HepG2 (cell line): ENCODE measurements around the gene NFE2. TPM values are rescaled to one million over a fixed set of nuclear protein-coding genes. Genes with fewer than 3 reads are reported as not detected.
A peak's percentile ranks its signal among the peaks of the same experiment; 100 is the strongest.

Experiments
- ARID5B ChIP-seq: IDR thresholded peaks from 2 replicates; pipeline ENCODE4 v1.4.0; 2020; ENCODE audit warnings: mild to moderate bottlenecking, missing genetic modification reagents
- ASH2L ChIP-seq: fragments of 300-600, 200-600 bp; sonication (generic); IDR thresholded peaks from 2 replicates; pipeline ENCODE4 v1.7.0; 2017; ENCODE audit warnings: low read depth, mild to moderate bottlenecking, moderate library complexity, mixed read lengths, low read length; ENCODE audit not compliant: insufficient read length
- BCL6 ChIP-seq: IDR thresholded peaks from 2 replicates; pipeline ENCODE4 v1.6.1; 2016; ENCODE audit warnings: missing genetic modification reagents, missing compliant biosample characterization
- ESRRA ChIP-seq: sonication (generic); formaldehyde crosslinking; IDR thresholded peaks from 2 replicates; pipeline ENCODE4 v1.5.1; 2020; ENCODE audit warnings: mild to moderate bottlenecking, low read depth, missing genetic modification reagents
- IRF2 ChIP-seq: IDR thresholded peaks from 2 replicates; pipeline ENCODE4 v1.6.1; 2018; ENCODE audit warnings: missing genetic modification reagents, missing compliant biosample characterization
- JDP2 ChIP-seq: sonication (generic); formaldehyde crosslinking; IDR thresholded peaks from 2 replicates; pipeline ENCODE4 v1.8.1; 2022; ENCODE audit warnings: missing genetic modification reagents, borderline replicate concordance
- POLR2G ChIP-seq: fragments of 200-400 bp; formaldehyde crosslinking; IDR thresholded peaks from 2 replicates; pipeline ENCODE4 v1.6.1; 2018; ENCODE audit warnings: mild to moderate bottlenecking, low read depth, low read length, moderate library complexity
- RBM22 ChIP-seq: fragments of 200-400 bp; formaldehyde crosslinking; optimal IDR thresholded peaks from 2 replicates; pipeline ENCODE3; 2017; ENCODE audit warnings: mild to moderate bottlenecking, low read length, moderate library complexity
- TBL1XR1 ChIP-seq: fragments of 150-350 bp; IDR thresholded peaks from 2 replicates; pipeline ENCODE4 v1.6.1; 2014; ENCODE audit warnings: borderline replicate concordance, low read length; ENCODE audit not compliant: partially characterized antibody
- TCF12 ChIP-seq, 2 experiments: fragments of 450-650 bp in 1 of 2; sonication (generic) in 1 of 2; formaldehyde crosslinking in 1 of 2; IDR thresholded peaks; 2 replicates each; pipeline versions ENCODE4 v1.6.1 to v1.8.0; 2017 to 2022; ENCODE audit warnings: antibody characterized with exemption in 1 of 2, mild to moderate bottlenecking in 1 of 2, missing genetic modification reagents in 1 of 2, moderate library complexity in 1 of 2
- THYN1 ChIP-seq: sonication (generic); formaldehyde crosslinking; IDR thresholded peaks from 2 replicates; pipeline ENCODE4 v1.8.1; 2023; ENCODE audit warnings: low read depth, mild to moderate bottlenecking, moderate library complexity, missing genetic modification reagents, borderline replicate concordance
- YEATS2 ChIP-seq: sonication (generic); formaldehyde crosslinking; IDR thresholded peaks from 2 replicates; pipeline ENCODE4 v1.4.0; 2020; ENCODE audit warnings: missing genetic modification reagents, borderline replicate concordance
- ZBTB8A ChIP-seq: sonication (generic); formaldehyde crosslinking; IDR thresholded peaks from 2 replicates; pipeline ENCODE4 v1.4.0; 2020; ENCODE audit warnings: mild to moderate bottlenecking, low read depth, missing genetic modification reagents, borderline replicate concordance
- ZFP36 ChIP-seq: fragments of 150-350 bp; IDR thresholded peaks from 2 replicates; pipeline ENCODE4 v1.6.1; 2018; ENCODE audit warnings: borderline replicate concordance, low read length, low read depth; ENCODE audit not compliant: partially characterized antibody
- ZFP41 ChIP-seq: sonication (generic); formaldehyde crosslinking; IDR thresholded peaks from 2 replicates; pipeline ENCODE4 v1.4.0; 2020; ENCODE audit warnings: mild to moderate bottlenecking, missing genetic modification reagents, borderline replicate concordance
- ZNF224 ChIP-seq: sonication (generic); formaldehyde crosslinking; IDR thresholded peaks from 2 replicates; pipeline ENCODE4 v1.5.0; 2020; ENCODE audit warnings: mild to moderate bottlenecking, missing genetic modification reagents
- ZNF251 ChIP-seq: sonication (generic); formaldehyde crosslinking; IDR thresholded peaks from 2 replicates; pipeline ENCODE4 v1.9.0; 2021; ENCODE audit warnings: mild to moderate bottlenecking, missing genetic modification reagents
- ZNF317 ChIP-seq: sonication (generic); formaldehyde crosslinking; IDR thresholded peaks from 2 replicates; pipeline ENCODE4 v1.5.0; 2020; ENCODE audit warnings: mild to moderate bottlenecking, missing genetic modification reagents
- ZNF329 ChIP-seq: sonication (generic); formaldehyde crosslinking; IDR thresholded peaks from 2 replicates; pipeline ENCODE4 v1.9.0; 2021; ENCODE audit warnings: low read depth, mild to moderate bottlenecking, missing genetic modification reagents
- ZNF33B ChIP-seq: sonication (generic); formaldehyde crosslinking; IDR thresholded peaks from 2 replicates; pipeline ENCODE4 v1.5.1; 2020; ENCODE audit warnings: mild to moderate bottlenecking, missing genetic modification reagents
- ZNF557 ChIP-seq: sonication (generic); formaldehyde crosslinking; IDR thresholded peaks from 2 replicates; pipeline ENCODE4 v1.4.0; 2020; ENCODE audit warnings: missing genetic modification reagents
- ZSCAN30 ChIP-seq: sonication (generic); formaldehyde crosslinking; IDR thresholded peaks from 2 replicates; pipeline ENCODE4 v1.5.0; 2020; ENCODE audit warnings: mild to moderate bottlenecking, missing genetic modification reagents
- polyA plus RNA-seq, 8 experiments: library from polyadenylated mRNA; depleted of rRNA in 3 of 8; stranded (reverse) in 7 of 8; unstranded in 1 of 8; fragments of >200 nt; fragmentation: Illumina TruSeq in 4 of 8; extraction: Trizol in 4 of 8; gene quantifications; 2 replicates each; pipeline versions ENCODE4 v1.2.1 to v1.2.3, GENCODE V29; 2011 to 2016; ENCODE audit warnings: low read depth in 4 of 8, missing spikeins in 1 of 8, mixed read lengths in 1 of 8; ENCODE audit not compliant: insufficient read depth in 1 of 8
- total RNA-seq, 5 experiments: library from RNA; depleted of rRNA; stranded (reverse); fragments of >200 nt; fragmentation: Illumina TruSeq; extraction: Trizol; gene quantifications; 2 replicates each; pipeline ENCODE4 v1.2.3, GENCODE V29; 2016; ENCODE audit warnings: low read depth in 1 of 5
- TF ChIP-seq, protein P1 (sequence below): sonication (generic); formaldehyde crosslinking; IDR thresholded peaks from 2 replicates; pipeline ENCODE4 v1.4.0; 2020; ENCODE audit warnings: missing genetic modification reagents

The NFE2 gene
- total and polyA plus RNA-seq, 2 of the 13 experiments (the other 11 are each of a cell fraction or from before 2014, with no cell fraction given), result 4.5 to 7.8 TPM

GRCh38 chr12:54282949-54283593 lies 17.7 kb downstream of the NFE2 start (continued):
- TF ChIP-seq ARID5B (CRISPR knock-in tag), result no peak
- no peak for TF ChIP-seq TBL1XR1
- TF ChIP-seq ZNF33B, result no peak
- no peak for TF ChIP-seq ZNF224
- TF ChIP-seq RBM22, result peak; percentile 73
- no peak for TF ChIP-seq ZFP41 (CRISPR knock-in tag)
- TF ChIP-seq ZNF329, result no peak
- TF ChIP-seq BCL6 (CRISPR knock-in tag), result no peak
- TF ChIP-seq ZFP36, result no peak
- no peak for TF ChIP-seq YEATS2 (CRISPR knock-in tag)
- TF ChIP-seq, protein P1, sequence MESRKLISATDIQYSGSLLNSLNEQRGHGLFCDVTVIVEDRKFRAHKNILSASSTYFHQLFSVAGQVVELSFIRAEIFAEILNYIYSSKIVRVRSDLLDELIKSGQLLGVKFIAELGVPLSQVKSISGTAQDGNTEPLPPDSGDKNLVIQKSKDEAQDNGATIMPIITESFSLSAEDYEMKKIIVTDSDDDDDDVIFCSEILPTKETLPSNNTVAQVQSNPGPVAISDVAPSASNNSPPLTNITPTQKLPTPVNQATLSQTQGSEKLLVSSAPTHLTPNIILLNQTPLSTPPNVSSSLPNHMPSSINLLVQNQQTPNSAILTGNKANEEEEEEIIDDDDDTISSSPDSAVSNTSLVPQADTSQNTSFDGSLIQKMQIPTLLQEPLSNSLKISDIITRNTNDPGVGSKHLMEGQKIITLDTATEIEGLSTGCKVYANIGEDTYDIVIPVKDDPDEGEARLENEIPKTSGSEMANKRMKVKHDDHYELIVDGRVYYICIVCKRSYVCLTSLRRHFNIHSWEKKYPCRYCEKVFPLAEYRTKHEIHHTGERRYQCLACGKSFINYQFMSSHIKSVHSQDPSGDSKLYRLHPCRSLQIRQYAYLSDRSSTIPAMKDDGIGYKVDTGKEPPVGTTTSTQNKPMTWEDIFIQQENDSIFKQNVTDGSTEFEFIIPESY (CRISPR knock-in tag), result 0 out of 2 replicates have a peak, but pooled peaks have one; percentile 39
- TF ChIP-seq ZNF317 (CRISPR knock-in tag), result no peak
- peak; percentile 21; the same call in 1 of the 2 replicates for TF ChIP-seq POLR2G
- no peak for TF ChIP-seq JDP2 (CRISPR knock-in tag)
- no peak for TF ChIP-seq THYN1 (CRISPR knock-in tag)
- TF ChIP-seq IRF2 (CRISPR knock-in tag), result no peak
- no peak for TF ChIP-seq ASH2L
- TF ChIP-seq ZBTB8A, result no peak
- TF ChIP-seq ZNF251 (CRISPR knock-in tag), result no peak
- no peak for TF ChIP-seq TCF12 (IDR thresholded peaks at IDR 0.05)
- no peak for TF ChIP-seq TCF12 (CRISPR knock-in tag; IDR thresholded peaks at IDR 0.05)
- TF ChIP-seq ZSCAN30 (CRISPR knock-in tag), result no peak
- TF ChIP-seq ZNF557, result no peak
- TF ChIP-seq ESRRA (CRISPR knock-in tag), result no peak
